Panc1 (cell line): ENCODE results near the gene CCT8. TPM values are rescaled to one million over a fixed set of nuclear protein-coding genes. Genes with fewer than 3 reads are reported as not detected.

Experiments used
- ATAC-seq: fragments of 200-7000 bp; cut with Tn5 transposase; 2 replicates; pipeline ENCODE4 v1.9.1; 2020; ENCODE audit warnings: mild to moderate bottlenecking, moderate library complexity
- BruUV-seq: library from RNA; stranded (reverse); fragments of 400-500 nt; replicated peaks from 2 replicates; lab custom pipeline; 2021; lab: Mats Ljungman, UMichigan
- CTCF ChIA-PET: fragments of 300-600 bp; sonication (Branson Sonifier 250); formaldehyde crosslinking; loops from one replicate; lab custom pipeline; 2022; ENCODE audit warnings: antibody characterized with exemption; lab: Charles Lee
- POLR2A ChIA-PET: fragments of 300-600 bp; sonication (Branson Sonifier 250); formaldehyde crosslinking; loops from one replicate; lab custom pipeline; 2022; ENCODE audit warnings: antibody characterized with exemption; lab: Charles Lee
- DNase-seq: peaks from one replicate; pipeline ENCODE4 v3.0.0-alpha.2; 2010; ENCODE audit warnings: low read depth, low spot score
- H3K27ac ChIP-seq: 2 replicates; pipeline ENCODE4 v1.5.1; 2011; ENCODE audit warnings: mild to moderate bottlenecking, low read length, inconsistent platforms
- H3K27me3 ChIP-seq: fragments of 200-500 bp; sonication (Bioruptor generic); 2 replicates; pipeline ENCODE4 v1.6.0; 2014; ENCODE audit warnings: low read length, inconsistent platforms; ENCODE audit not compliant: control insufficient read depth, insufficient read depth
- H3K36me3 ChIP-seq: fragments of 200-500 bp; sonication (Bioruptor generic); 2 replicates; pipeline ENCODE4 v1.5.1; 2014; ENCODE audit warnings: inconsistent platforms, mild to moderate bottlenecking, low read length, moderate library complexity; ENCODE audit not compliant: control insufficient read depth, insufficient read depth
- H3K4me1 ChIP-seq: 2 replicates; pipeline ENCODE4 v1.5.1; 2011; ENCODE audit warnings: inconsistent platforms, mild to moderate bottlenecking, low read length, moderate library complexity; ENCODE audit not compliant: control insufficient read depth, insufficient read depth
- H3K4me3 ChIP-seq, 2 experiments: 2 replicates each; pipeline ENCODE4 v1.5.1; 2011 to 2012; ENCODE audit warnings: low read depth in 2 of 2, low read length in 2 of 2, mild to moderate bottlenecking in 2 of 2, inconsistent platforms in 1 of 2, moderate library complexity in 1 of 2
- H3K9me3 ChIP-seq: fragments of 200-500 bp; sonication (Bioruptor generic); 2 replicates; pipeline ENCODE4 v1.5.1; 2014; ENCODE audit warnings: low read depth, mild to moderate bottlenecking, inconsistent platforms, low read length, moderate library complexity; ENCODE audit not compliant: control insufficient read depth, insufficient read depth
- CTCF ChIP-seq: fragments of 450-650 bp; IDR thresholded peaks from 2 replicates; pipeline ENCODE4 v1.5.1; 2017; ENCODE audit warnings: mild to moderate bottlenecking
- POLR2AphosphoS5 ChIP-seq: IDR thresholded peaks from 2 replicates; pipeline ENCODE4 v1.6.1; 2012; ENCODE audit warnings: mild to moderate bottlenecking, low read depth, low read length, moderate library complexity
- REST ChIP-seq, 2 experiments: IDR thresholded peaks; 2 replicates each; pipeline ENCODE4 v1.6.1; 2011 to 2012; ENCODE audit warnings: low read depth in 2 of 2, control low read depth in 1 of 2, low read length in 1 of 2, mild to moderate bottlenecking in 1 of 2, moderate library complexity in 1 of 2; ENCODE audit not compliant: insufficient read depth in 1 of 2
- SIN3A ChIP-seq: IDR thresholded peaks from 2 replicates; pipeline ENCODE4 v1.6.1; 2012; ENCODE audit warnings: low read depth, mild to moderate bottlenecking, low read length, moderate library complexity, borderline replicate concordance; ENCODE audit not compliant: insufficient read depth
- TCF7L2 ChIP-seq: IDR thresholded peaks from 2 replicates; pipeline ENCODE4 v1.6.1; 2011; ENCODE audit warnings: mild to moderate bottlenecking, low read depth, low read length, inconsistent platforms
- in situ Hi-C: cut with HindIII; loops from 2 replicates; pipeline ENCODE4 v1.10.0; 2016; ENCODE audit warnings: low sequenced_read_pairs, low pct_unique_long_range_greater_than_20kb
- intact Hi-C: fragments of 100-400 bp; cut with micrococcal nuclease; formaldehyde crosslinking; loops from one replicate; pipeline ENCODE4 v1.10.0; 2022; ENCODE audit not compliant: unreplicated experiment
- total RNA-seq: library from RNA; stranded (reverse); gene quantifications from one replicate; pipeline ENCODE4 v1.2.1, GENCODE V29; 2021; ENCODE audit not compliant: unreplicated experiment

CCT8 gene
- total RNA-seq, 1 experiment from 2014 or later: 160 TPM

GRCh38 chr21:29083306-29083705 lies 9.9 kb upstream of the CCT8 start:
- Histone ChIP-seq H3K4me1 (no peaks in the 10 kb centered on the region), H3K4me3 (no peak overlapping the region), H3K36me3 (no peaks in the 10 kb centered on the region), H3K27ac (no peak overlapping the region), H3K9me3 (no peaks in the 10 kb centered on the region), H3K27me3 (peaks cover 2% of the 10 kb centered on the region; the same call in 1 of the 2 replicates)
- in situ Hi-C loops: no loop called here
- no peak for ATAC-seq
- DNase-seq: no peak
- no peak for TF ChIP-seq CTCF
- no peak for TF ChIP-seq POLR2AphosphoS5
- TF ChIP-seq TCF7L2: no peak
- TF ChIP-seq SIN3A: no peak
- TF ChIP-seq REST (IDR thresholded peaks at IDR 0.05; ENCODE audit: insufficient read depth in 1 of 2, low read depth in 2 of 2, low read length in 1 of 2): no peak
- BruUV-seq: no TSS peak
- CTCF ChIA-PET: no interaction called here
- POLR2A ChIA-PET: interaction anchor here (0.6 kb wide), 1 partner anchor 604 kb away, joined by 4 read pairs; no protein-coding TSS in a partner anchor
- intact Hi-C loops: no loop called here

GRCh38 chr21:29082046-29082815 lies 8.8 kb upstream of the CCT8 start:
- ATAC-seq (no peak), DNase-seq (no peak)
- H3K4me3 ChIP-seq: no peak overlapping the region
- no peak for TF ChIP-seq POLR2AphosphoS5
- no peak for TF ChIP-seq CTCF
- no peak for TF ChIP-seq SIN3A
- no peak for TF ChIP-seq REST (IDR thresholded peaks at IDR 0.05; ENCODE audit: insufficient read depth in 1 of 2, low read depth in 2 of 2, low read length in 1 of 2)
- no peak for TF ChIP-seq TCF7L2
- in situ Hi-C loops: no loop called here
- H3K27me3 ChIP-seq: peaks cover 2% of the 10 kb centered on the region; the same call in 1 of the 2 replicates
- no TSS peak for BruUV-seq
- intact Hi-C loops: no loop called here
- ChIA-PET CTCF (interaction anchor here (0.6 kb wide), 1 partner anchor 23 kb away, joined by 6 read pairs; no protein-coding TSS in a partner anchor), POLR2A (no interaction called here)
- H3K27ac ChIP-seq: no peak overlapping the region
- H3K4me1 ChIP-seq: no peaks in the 10 kb centered on the region
- H3K36me3 ChIP-seq: no peaks in the 10 kb centered on the region
- H3K9me3 ChIP-seq: no peaks in the 10 kb centered on the region
